GM23248 (cell line): Measurements from ENCODE around the gene ELK3.

Experiments used
- EZH2 ChIP-seq: fragments of 200-600 bp; sonication (generic); IDR thresholded peaks from 2 replicates; pipeline ENCODE4 v1.6.1; 2018; ENCODE audit warnings: antibody characterized with exemption, mild to moderate bottlenecking; ENCODE audit not compliant: insufficient read depth, poor library complexity, severe bottlenecking
- EZH2phosphoT487 ChIP-seq: fragments of 200-600 bp; sonication (generic); IDR thresholded peaks from 2 replicates; pipeline ENCODE4 v1.6.1; 2018; ENCODE audit warnings: antibody characterized with exemption, moderate library complexity, mild to moderate bottlenecking, low read depth; ENCODE audit not compliant: insufficient read depth

- no peak for TF ChIP-seq EZH2phosphoT487
- no peak for TF ChIP-seq EZH2
Observed at GRCh38 chr12:96215919-96216273, 21.7 kb downstream of the ELK3 start.
